NOMO-1 treated with dmso at 0.1 percent for 144 hours (cell line): Measurements from ENCODE around the gene TBC1D22A.
"Not testable (repeated sequence)": the region's sequence is repeated elsewhere in the genome, so short reads cannot be mapped to it uniquely, and the experiment has no call there.

Experiments used
- DNase-seq: peaks from one replicate; lab custom pipeline; 2025; ENCODE audit not compliant: unreplicated experiment; lab: John Stamatoyannopoulos, UW

TBC1D22A gene

DNA sequence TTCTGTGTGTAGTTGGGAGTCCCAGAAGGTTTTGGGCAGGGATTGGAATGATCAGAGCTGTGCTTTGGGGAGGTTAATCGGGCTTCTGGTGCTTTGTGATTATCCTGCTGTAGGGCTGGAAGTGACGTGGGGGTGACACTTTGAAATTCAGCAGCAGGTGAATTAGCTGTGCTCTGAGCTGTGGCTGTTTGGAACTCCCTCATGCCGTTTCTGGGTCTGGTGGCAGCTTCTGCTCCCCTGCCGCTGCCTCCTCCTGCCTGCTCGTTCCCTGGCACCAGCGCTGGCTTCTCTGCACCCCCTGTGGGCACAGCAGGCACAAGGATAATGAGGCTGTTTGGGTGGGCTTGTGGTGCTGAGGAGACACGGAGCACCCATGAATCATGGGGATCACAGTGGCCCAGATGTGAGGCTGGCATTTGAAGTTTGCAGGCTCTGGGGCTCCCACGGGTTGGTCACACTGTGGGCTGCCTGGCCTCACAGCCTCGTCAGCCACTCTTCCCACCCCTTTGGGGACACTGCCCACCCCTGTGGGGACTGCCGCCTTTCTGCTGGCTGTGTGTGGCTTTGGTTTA lies 49.7 kb downstream of the TBC1D22A start:
- DNase-seq = no peak

DNA sequence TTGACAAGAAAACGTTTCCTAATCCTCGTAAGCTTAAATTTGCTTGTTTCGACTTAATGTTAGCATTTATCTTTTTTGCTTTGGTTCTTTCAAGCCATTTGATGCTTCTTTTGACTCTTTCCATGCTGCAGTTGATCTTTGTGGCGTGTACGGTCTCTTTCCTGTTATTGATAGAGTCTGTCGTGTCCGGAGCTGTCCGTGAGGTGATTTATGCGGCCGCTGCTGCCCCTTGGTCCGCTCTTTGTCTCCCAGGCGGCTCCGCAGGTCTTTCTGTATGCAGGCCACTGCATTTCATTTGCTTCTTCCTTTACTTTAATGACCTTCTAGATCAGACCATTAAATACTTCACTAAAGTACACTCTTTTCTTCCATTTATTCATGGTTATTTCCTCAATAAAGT lies 50.3 kb downstream of the TBC1D22A start:
- DNase-seq = no peak

DNA sequence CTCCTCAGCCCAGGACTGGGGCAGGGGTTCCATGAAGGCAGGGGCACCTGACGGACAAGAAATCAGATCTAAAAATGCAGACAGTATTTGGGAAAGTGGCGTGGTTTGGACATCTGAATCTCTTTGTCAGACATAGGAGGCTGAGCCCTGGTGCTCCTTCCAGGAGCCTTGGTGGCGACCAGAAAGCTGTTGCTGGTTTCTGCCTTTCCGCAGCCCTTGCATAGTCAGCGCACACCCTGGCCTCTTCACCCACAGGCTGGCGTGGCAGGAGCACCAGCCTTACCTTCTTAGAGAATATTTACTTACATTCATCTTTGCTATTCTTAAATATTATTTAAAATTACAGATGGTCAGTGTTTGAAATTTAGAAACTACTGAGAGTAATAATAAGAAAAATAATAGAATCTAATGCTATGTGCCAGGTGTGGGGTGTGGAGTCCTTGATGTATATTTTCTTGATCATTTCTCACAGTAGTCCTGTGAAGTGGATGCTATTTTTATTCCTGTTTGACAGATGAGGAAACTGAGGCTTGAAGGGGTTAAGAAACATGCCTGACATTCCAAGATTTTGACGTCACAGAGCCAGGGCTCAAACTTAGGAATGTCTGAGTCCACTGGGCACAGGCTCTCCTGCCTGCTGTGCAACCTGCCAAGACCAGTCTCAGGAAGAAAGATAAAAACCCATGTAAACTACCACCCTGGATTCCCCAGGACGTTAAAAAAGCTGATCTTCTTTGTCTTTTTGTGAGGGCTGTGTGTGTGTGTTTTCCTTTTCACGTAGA lies 51.6 kb downstream of the TBC1D22A start:
- DNase-seq = no peak

DNA sequence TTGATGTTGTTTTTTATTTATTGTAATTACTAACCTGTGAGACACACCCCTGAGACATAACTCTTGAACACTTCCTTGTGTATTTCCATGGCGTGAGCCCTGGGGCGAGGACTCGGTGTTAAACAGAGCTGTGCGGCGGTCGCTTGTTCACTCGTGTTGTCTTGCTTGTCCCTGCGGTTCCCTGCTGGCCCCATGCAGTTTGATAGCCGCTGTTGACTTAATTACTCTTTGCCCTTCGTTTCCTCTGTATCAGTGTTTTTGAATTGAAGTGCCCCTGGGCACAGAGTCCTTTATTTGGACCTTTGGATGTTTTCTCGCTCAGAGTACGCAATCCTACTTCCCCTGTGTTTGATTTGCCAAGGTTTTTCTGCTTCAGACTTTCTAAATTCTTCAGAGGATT lies 52.7 kb downstream of the TBC1D22A start:
- DNase-seq = no peak

DNA sequence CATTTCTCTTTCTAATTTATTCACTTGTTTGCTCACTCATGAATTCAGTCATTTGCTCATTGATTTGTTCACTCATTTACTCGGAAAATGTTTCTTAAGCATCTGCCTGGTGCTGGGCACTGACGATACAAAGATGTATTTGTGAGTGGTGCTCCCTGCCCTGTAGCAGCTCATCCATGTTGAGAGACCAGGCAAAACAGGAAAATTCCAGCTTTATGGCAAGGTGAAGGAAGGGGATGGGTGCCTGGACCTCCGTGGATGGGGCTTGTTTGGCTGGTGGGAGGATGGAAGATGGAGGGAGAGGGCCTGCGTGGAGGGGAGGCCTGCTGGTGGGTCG lies 53.1 kb downstream of the TBC1D22A start:
- DNase-seq = no peak

DNA sequence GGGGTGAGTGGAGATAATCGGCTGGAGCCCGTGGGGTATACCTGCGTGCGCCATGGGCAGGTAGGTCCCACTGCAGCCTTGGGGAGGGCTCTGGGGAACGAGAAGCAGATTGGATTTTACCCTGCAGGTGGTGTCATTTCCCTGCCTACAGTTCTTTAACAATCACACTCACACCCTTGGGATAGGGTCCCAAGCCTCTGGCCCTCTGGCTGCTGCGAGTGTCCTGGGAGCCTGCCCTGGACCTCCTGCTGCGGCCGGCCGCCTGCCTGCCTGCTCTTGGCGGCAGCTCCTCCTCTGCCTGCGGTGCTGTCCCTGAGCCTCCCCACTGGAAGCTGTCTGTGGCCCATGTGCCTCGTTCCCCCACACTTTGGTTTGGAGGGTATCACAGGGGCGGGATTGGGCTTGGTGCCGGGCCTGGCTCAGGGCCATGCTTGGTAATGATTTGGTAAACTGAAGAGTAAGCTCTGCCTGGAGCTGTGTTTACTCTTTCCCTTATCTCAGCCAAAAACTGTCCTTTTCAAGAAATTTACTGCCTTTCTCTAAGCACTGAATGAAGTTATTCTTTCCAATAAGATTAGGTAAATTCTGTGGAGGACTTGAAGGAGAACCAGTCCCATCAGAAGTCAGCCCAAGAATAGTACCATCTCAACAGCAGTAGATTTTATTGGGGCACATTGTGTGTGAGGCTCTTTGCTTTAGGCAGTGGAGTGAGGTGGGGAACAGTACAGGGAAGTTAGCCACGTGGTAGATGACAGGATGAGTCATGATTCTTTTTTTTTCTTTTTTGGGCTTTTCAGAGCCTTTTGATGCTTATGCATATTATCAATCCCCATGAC lies 53.7 kb downstream of the TBC1D22A start:
- no peak for DNase-seq

DNA sequence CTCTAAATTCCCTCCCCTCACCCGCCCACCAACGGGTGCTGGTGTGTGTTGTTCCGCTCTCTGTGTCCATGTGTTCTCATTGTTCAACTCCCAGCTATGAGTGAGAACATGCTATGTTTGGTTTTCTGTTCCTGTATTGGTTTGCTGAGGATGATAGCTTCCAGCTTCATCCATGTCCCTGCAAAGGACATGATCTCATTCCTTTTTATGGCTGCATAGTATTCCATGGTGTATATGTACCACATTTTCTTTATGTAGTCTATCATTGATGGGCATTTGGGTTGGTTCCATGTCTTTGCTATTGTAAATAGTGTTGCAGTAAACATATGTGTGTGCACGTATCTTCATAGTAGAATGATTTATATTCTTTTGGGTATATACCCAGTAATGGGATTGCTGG lies 54.9 kb downstream of the TBC1D22A start:
- DNase-seq = not testable (repeated sequence)

DNA sequence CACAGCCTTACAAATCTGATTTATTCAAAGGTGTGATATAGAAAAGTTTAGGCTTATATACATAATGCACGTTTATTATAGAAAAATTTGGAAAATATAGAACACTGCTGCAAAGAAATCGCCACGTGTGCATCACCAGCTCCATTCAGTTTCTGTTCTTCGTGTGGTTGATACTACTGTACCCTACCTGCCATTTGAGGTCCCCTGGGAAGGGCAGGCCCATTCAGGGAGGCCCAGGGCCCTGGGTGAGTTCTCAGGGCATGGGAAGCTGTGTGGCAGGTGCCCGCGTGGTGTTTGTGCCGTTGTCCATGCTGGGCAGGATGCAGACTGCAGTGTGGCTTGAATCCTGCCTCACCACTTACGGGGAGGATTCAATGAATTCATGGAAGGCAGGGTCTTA lies 60.8 kb downstream of the TBC1D22A start:
- DNase-seq = no peak

DNA sequence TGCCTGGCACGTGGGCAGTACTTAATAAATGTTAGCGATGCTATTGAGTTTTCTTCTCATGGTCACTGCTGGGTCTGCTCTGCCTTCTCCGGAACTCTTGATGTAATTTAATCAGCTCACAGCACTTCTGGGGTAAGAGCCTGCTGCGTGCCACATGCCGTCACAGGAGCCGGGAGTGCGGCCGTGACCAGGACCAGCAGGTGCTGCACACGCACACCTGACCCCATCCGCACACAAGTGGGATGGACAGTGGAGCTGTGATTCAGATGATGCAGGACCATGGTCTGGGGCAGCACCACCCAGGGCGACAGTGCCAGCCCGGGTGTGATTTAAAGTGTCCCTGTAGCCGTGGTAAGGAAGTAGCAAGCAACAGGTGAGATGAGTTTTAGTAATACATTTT lies 61.2 kb downstream of the TBC1D22A start:
- DNase-seq = no peak

DNA sequence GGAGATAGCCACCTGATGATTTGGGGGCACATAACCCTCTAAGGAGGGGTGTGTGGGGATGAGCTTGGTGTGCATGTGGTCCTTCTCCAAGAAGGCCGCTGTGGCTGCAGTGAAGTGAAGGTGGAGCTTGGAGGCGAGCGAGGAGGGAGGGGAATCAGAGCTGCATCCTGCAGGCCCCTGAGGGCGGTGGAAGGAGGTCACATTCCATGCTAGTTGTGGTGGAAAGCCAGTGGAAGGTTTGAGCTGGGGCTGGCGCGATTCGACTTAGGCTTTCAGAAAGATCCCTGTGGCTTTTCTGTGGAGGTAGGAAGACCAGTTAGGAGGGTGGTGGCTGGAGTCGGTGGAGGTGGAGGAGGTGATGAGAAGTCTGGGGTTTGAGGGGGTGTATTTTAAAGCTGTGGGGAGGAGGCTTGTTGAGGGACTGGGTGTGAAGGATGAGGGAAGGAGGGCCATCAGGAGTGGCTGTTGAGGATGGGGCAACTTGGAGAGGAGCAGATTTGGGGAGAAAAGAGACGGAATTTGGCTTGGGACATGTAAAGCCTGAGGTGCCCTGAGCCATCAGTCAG lies 62.0 kb downstream of the TBC1D22A start:
- no peak for DNase-seq

DNA sequence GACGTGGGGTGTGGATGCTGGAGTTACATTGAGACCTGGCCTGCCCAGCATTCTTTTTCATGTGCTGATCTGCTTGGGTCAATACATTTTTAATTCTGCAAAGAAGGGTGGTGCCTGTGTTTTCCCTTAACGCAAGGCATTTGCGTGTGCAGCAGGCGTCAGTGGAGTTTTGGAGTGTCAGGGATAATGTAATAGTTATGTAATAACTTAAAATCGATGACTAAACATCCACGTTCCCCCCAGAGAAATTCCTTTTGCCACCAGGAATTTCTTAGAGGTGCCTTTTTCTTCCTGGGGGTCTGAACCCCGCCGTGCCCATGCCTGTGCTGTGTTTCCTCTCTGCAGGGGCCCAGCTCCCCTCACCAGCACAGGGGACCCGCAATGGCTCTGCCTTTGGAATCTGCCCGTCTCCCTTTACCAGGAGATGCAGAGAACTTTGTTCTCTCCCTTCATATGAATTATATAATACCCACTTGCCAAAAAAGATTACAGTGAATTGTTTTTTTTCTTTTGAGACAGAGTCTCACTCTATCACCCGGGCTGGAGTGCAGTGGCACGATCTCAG lies 62.6 kb downstream of the TBC1D22A start:
- DNase-seq = no peak

DNA sequence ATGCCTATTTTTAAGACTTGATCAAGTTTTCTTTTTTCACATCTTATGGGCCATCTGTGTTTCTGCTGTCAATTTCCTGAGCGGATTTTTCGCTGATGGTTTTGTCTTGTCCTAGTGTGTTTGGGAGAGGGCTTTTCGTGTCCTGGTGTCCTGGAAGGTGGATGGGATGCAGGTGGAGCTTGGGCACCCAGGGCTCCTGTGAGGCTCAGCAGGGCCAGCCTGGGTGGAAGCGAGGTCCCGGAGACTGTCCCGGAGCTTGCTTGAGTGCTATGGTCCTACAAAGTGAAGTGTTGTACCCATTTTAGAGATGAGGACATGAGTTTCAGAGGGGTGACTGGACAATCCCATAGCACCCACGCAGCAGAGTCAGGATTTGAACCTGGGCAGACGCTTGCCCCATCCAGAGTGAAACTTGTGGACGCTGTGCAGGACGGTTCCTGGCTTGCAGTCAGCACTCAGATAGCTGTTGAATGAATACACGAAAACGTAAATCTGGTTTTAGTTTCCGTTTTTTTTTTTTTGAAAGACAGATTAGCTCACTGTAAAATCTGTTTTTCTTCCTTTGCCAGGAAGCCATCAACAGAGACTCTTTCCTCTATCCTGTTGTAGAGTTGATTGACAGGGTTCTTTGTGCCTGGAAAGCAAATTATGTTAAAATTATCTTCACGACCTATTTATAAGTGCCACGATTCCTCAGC lies 64.1 kb downstream of the TBC1D22A start:
- no peak for DNase-seq

DNA sequence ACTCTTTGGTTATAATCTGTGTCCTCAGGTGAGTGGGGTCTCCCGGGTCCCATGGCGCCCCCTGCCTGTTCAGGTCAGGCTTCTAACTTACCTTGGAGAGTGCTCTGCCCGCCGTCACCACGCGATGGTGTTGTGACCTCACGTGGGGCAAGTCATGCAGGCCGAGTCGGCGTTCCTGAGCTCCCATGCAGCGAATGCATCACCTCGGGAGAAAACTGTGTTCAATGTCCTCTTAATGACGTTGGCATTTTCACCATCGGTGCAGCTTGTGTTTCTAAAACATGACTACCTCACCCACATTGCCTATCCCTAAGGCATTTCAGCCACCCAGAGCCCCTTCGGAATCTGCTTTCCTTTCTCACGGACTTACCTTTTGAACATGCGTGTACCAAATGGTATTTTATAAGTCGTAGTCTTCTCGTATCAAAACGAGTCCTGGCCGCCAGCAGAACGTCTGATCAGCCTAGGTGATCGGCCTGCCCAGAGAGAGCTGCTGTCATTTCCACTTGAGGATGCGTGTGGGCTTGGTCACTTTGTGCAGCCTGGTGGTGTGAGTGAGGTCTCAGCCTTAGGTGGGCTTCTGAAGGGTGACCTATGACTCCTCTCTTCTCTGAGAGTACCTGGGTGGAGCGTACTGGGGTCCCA lies 64.8 kb downstream of the TBC1D22A start:
- no peak for DNase-seq

DNA sequence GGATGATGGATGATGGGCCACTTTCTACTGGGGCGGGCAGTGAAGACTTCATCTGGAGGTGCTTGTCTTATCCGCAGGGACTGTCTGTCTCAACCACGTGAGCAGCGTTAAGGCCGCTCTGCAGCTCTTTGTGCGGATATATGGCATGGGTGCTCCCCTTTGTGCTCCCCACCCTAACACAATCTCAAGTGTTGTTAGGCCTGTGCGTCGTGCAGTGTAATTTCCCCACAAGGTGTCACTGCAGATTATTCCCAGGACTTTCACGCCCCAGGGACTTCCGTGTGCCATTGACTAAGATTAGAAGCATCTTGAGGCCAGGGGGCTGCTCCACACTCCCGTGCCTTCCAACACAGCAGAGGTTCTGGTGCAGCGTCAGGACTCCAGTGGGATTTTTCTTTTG lies 65.3 kb downstream of the TBC1D22A start:
- no peak for DNase-seq

DNA sequence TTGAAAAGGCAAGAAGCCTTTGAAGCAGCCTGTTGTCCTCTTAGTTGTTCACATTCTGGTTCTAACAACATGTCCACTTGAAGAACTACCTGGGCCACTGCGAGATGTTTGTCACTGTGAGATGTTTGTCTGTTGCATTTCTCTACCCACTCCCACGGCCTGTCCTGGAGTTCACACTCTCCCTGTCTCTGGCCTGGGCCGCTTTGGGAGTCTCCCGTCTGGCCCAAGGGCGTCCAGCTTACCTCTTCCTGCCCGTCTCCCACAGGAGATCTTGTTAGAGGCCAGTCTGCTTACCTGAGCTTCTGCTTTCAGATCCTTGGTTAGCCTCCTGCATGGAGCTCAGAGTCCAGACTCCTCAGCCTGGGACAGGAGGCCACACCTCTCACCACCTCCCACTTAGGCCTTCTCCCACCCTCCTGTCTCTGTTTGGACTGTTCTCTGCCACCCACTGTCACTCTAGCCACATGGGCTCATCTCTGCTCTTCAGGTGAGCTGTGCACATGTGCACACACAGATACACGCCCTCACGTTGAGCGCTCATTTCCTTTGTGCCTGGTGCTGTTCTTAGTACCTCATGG lies 66.0 kb downstream of the TBC1D22A start:
- DNase-seq = no peak

DNA sequence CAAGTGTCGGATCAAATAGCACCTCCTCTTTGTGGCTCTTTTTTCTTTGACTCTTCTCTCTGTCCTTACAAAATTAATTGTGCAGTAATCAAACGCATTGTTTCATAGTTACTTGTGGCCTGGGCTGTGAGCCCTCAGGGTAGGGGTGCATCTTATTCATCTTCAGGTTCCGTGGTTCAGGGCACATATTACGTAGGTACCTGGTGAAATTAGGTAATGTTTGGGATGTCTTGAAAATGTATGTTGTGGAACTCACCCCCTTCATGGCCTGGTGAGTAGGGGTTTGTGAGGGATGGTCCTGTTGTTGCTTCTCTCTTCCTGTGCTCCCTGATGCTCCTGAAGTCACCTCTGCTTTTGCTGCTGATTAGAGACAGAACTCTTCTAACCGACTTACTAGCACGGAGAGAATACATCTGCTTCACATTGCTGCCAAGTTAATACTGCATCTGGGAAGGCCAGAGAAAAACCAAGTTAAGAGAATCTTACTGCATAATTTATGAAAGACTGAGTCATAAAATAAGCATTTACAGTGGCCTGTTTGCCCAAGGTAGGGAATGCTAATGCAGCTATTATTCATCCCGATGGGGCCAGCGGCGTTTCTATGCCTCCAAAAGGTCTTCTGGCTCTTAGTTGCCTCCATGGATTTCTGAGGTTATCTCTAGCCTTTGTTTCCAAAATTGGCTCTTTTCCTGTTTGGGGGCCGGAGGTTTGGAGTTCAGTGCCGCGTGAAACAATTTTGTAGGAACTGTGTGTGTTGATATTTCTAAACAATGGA lies 66.9 kb downstream of the TBC1D22A start:
- DNase-seq = no peak

DNA sequence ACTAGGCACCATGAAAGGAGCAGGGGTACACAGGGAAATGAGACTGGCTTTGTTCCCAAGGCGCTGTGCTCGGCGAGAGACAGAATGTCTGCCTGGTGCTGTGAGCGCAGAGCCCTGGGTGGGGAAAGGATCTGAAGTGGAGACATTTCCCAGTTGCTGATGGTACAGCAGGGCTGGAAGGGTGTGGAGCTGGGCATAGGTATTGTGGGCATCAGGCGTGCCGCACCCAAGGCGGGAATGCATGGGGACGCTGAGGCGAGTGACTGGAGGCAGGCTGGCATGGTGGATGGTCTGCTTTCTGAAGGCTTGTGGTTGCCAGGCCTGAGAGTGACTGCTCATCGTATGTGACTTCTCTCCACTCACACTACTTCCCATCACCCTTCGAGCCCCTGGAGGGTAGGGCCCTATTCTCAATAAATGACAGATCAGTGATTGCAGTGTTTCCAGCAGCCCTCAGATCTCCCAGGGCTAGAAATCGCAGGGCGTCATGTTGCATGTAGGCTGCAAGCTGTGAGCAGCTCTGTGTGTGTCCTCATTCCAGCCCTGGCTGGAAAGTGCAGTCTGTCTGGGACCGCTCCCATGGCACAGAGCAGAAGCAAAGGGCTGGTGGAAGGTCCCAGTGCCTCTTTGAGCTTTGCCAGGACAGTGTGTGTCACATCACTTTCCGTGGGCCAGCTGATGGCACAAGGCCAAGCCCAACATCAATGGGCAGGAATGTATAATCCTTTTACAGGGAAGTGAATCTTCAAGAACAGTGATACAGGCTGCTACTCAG lies 67.7 kb downstream of the TBC1D22A start:
- DNase-seq = no peak

DNA sequence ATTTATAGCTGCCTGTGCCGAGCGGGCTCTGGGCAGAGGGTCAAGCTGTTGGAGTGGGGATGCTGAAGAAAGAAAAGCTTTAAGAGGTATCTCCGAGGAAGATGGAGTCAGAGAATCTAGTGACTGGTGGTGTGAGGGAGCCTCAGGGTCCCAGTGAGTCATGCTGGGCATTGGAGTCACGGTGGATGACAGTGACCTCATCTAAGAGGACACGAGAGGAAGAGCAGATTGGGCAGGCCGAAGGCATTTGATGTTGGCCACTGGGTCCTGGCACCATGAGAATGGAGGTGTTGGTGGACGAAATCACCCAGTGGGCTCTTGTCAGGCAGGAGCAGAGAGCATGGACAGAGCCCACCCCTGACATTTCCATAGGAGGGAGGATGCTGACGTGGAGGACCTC lies 68.4 kb downstream of the TBC1D22A start:
- DNase-seq = no peak

DNA sequence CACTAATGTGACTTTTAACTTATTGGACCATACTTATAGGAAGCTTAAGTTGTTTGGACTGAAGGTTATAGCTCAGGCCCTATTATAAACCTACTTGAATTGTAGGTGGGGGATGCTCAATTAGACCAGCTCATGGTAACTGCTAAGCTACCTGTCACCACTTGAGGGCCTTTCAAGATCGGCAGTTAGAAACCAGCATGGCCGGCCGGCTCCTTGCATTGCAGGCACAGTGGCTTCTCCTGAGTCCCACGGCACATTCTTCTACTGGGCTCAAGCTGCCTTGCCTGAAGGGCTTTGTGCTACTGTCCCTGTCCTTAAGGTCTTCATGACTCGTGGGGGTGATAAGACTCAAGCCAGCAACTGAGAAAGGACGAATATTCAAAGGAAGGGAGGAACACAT lies 70.8 kb downstream of the TBC1D22A start:
- no peak for DNase-seq
